HG03439 (cell line): ENCODE results near the gene RXRA.
"Not testable (repeated sequence)": the region's sequence is repeated elsewhere in the genome, so short reads cannot be mapped to it uniquely, and the experiment has no call there.

Experiments
- ATAC-seq: cut with Tn5 transposase; IDR thresholded peaks from one replicate; pipeline ENCODE4 v1.9.1; 2021; ENCODE audit warnings: mild to moderate bottlenecking, moderate library complexity; ENCODE audit not compliant: unreplicated experiment

The RXRA gene

DNA sequence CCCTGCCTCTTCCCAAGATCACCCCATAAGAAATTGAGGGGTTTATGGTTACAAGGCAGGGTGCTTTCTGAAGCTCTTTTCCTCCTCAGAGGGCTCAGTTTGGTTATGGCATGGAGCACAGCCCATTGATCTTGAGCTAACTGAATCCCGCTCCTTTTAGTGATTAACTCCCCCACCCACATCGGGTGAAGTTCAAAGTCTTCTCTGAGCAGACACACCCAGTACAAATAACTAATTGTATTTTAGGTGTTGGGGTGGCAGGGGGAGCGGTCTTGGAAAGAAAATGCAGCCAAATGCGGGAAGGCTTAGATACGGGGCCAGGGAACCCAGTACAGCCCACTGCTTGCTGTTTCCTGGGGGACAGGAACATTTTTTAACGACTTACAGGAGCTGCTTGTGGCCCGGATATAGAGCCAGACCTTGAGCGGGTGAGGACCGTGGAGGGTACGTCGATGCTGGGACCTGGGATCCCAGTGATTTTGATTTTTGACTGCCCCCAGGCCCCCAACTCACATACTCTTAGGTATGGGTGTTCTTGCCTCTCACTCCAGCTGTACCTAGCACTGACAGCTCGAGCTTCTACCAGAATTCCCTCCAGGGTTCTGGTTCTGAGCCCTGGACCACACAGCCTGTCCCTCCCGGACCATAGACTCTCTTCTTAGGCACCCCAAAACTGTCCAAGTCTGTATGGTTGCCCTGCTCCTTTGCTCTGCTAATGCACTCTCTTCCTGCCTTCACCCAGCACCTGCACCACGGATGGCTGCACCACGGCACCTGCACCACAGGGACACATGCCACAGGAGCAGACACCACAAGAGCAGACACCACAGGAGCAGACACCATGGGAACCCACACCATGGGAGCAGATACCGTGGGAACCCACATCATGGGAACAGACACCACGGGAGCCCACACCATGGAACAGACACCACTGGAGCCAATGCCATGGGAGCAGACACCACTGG lies 18.3 kb upstream of the RXRA start:
- no peak for ATAC-seq

DNA sequence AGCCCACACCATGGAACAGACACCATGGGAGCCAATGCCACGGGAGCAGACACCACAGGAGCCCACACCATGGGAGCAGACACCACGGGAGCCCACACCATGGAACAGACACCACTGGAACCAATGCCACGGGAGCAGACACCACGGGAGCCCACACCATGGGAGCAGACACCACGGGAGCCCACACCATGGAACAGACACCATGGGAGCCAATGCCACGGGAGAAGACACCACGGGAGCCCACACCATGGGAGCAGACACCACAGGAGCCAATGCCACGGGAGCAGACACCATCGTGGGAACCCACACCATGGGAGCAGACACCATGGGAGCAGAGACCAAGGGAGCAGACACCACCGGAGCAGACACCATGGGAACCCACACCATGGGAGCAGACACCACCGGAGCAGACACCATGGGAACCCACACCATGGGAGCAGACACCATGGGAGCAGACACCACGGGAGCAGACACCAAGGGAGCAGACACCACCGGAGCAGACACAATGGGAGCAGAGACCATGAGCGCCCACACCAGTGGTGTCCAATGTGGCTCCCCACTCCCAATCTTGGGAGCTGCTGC lies 17.5 kb upstream of the RXRA start:
- ATAC-seq: not testable (repeated sequence)

DNA sequence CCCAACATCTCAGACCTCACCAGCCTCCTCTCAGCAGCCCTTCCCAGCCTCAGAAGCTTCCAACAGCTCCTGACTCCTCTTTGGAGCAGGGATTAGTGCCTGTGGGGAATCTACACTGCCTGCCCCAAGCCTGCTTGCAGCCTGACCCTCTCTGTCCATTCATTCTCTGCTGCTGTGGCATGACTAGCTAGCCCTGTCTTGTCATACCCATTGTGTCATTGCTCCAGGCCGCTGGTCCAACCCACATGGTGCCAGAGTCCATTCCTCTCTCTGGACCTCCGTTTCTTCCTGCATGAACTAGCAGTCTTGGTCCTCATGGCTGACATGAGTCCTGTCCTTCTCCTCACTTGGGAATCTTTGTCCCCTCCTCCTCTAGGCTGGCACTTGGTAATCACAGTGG lies 12.8 kb upstream of the RXRA start:
- ATAC-seq: no peak

DNA sequence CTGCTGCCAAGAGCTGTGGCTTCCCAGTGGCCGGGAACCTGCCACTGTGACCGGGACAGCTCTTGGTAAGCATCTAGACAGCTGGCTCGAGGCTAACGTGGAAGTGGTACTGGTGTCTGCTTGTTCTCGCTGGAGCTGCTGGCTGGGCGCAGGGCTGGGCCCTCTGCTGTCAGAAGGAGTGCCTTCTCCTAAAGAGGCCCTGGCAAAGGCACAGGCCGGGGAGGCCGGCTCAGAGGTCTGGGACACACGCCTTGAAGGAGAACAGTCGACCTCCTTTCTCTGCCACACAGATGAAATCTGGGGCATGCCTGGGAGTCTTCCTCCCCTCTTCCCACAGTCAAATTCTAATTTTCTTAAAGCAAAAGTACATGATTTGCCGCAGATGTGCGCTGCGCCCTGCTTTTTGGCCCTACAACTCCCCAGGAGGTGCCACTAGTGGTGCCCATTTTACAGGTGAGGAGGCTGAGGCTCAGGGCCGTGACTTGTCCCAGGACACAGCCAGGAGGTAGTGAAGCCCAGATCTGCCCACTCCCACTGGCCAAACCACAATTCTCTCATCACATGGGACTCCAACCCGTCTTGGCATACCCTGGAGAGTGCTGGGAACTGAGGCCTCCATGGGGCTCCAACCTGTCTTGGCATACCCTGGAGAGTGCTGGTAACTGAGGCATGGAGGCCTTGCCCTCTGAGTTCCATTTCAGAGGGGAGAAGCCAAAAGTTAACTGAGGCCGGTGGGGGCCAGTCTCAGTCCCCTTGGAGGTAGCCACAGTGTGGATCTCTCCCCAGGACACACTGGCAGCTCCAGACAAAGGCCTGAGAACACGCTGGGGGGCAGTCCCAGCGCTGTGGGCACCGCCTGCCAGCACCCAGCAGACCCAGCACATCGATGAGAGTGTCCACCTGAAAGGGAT lies 12.0 kb upstream of the RXRA start:
- ATAC-seq: no peak

DNA sequence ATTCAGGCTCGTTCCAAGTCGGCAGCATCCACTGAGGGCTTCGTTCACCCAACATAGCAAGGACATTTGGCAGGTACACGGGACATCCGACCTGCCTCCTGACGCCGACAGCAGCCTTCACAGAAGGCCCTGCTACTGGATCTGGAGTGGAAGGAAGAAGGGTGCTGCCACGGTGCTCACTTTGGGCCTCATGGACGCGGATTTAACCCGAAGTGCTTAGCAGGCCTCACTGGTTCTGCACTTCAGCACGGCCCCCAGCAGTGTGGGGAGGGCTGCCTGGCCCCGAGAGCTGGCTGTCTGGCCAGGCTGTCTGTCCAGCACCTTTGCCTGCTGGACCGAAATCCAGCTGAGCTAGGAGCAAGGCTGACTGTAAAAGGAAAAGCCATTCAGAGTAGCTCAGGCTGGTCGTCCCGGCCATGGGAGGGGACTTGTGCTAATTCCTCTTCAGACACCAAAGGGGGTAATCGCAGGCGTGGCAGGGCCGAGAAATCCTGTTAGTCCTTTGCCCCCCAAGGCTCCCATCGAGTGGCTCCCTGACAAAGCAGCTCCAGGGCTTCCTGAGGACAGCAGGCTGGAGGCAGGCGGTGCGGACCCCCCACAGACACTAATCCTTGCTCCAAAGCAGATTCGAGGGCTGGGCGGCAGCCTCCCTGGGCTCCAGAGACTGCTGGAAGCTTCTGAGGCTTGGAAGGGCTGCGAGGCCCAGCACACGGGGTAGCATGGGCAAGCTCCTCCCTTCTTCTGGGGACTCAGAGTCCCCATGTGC lies 11.1 kb upstream of the RXRA start:
- ATAC-seq: no peak

DNA sequence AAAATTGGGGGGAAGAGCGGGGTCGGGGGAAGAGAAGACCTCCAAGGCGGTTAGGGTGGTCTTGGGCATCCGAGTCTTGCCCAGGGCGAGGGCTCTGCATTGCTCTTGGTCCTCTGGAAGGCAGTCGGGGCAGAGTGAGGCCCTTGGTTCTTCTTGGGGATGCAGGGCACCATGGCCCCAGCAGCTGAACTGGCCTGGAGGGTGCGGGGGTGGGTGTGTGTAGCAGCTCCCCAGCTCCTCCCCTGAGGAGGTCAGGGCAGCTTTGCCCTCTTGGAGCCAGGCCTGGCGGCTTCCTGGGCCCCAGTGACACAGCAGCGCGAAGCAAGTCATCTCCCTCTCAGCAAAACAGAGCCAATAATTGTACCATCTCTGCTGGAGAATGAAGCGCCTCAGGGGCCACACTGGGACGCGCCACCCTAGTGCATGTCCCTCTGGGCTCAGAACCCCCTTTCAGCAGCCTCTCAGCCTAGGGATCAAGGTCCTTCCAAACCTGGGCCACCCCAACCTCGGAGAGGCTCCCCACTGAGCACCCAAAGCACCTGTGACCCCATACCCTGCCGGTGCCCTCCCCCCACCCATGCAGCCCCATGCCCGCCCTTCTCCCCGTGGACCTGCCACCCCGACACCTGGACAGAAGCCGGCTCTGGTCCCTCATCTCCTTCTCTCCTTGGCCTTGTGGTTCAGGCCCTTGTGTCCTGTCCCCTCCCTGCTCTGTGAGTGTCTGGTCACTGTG lies 10.4 kb upstream of the RXRA start:
- ATAC-seq: no peak

DNA sequence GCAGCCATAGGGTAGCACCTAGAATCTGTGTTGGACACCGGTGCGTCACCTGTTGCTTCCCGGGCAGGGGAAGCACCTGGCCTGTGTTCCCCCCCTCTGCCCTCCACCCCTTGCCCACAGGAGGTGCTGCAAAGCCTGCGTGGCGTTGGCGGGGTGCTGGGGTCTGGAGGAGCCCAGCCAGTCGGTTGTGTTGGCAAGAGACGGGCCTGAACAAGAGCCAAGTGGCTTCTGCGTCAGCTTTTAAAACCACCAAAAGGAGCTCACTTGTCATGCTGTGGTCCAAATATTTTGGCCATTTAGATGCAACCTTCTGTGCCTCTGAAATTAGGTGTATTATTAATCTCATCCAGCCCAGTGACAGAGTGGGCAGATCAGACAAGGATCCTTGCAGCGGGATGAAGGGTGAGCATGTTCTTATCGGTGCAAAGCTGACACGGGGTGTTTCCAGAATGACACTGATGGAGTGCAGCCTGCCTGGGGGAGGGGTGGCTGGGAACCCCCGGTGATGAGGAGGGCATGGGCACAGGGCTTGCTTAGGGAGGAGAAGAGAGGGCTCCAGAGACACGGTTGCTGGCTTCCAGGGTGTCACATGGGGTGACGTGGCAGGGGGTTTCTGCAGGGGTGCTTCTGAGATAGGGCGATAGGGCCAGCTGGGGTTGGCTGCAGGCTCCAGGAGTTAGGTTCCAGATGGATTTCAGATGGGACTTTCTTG lies 9.7 kb upstream of the RXRA start:
- no peak for ATAC-seq

DNA sequence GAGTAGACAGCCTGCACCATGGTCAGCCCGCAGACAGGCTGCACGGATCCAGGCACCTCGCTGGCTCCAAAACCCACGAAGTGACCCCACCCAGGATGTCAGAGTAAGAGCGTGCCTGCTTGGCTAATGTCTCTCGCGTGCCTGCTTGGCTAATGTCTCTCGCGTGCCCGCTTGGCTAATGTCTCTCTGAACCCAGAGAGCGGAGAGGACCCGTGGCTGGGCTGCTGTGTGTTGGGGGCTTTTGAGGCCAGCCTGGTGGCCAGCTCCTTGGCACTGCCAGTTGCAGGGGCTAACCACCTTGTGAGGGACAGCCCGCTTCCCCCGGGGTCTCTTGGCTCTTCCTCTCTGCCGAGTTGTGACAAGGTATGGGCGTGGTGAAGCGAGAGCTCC lies 8.9 kb upstream of the RXRA start:
- no peak for ATAC-seq

DNA sequence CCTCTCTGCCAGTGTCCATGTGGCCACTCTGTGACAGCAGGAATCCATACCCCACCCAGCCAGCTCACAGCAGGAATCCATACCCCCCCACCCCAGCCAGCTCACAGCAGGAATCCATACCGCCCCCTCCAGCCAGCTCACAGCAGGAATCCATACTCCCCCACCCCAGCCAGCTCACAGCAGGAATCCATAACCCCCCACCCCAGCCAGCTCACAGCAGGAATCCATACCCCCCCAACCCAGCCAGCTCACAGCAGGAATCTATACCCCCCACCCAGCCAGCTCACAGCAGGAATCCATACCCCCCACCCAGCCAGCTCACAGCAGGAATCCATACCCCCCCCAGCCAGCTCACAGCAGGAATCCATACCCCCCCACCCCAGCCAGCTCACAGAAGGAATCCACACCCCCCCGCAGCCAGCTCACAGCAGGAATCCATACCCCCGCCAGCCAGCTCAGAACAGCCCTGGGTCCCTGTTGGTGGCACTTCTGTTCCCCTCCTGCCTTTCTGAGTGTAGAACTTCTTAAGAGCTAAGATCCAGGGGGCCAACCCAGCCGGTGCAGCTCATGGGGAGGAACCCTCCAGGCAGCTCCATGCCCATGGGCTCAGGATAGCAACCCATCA lies 8.4 kb upstream of the RXRA start:
- no peak for ATAC-seq

DNA sequence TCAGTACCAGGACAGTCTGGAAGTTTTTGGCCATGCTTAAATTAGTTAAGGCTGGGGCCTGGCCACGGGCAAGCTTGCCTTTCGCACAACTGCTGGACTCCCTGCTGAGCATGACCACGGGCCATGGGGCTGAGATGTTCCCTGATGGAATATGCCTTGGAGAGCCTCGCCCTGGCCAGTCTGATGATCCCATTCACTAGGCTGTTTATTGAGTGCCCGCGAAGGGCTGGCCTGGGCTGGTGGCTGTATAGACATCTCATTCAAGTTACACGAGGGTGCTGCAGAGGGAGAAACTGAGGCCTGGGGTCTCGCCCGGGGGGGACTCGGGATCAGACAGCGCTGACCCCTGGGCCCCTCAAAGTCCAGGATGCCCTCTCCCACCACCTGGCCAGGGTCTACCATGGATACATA lies 7.8 kb upstream of the RXRA start:
- ATAC-seq: no peak

DNA sequence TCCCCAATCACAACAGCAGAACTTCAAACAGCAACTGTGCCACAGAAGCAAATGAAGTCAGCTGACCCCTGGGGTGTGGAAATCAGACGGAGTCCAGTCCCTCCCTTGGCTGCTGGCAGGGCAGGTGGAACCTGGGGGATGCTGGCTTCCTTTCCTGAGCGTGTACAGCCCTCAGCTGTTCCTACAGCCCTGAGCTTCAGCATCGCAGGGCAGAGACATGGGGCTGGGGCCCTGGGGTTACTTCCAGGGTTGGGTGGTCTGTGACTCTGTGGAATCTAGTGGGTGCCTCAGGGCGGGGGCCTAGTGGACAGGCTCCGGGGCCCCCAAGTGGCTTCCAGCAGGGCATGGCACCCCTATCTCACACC lies 7.3 kb upstream of the RXRA start:
- ATAC-seq: no peak

DNA sequence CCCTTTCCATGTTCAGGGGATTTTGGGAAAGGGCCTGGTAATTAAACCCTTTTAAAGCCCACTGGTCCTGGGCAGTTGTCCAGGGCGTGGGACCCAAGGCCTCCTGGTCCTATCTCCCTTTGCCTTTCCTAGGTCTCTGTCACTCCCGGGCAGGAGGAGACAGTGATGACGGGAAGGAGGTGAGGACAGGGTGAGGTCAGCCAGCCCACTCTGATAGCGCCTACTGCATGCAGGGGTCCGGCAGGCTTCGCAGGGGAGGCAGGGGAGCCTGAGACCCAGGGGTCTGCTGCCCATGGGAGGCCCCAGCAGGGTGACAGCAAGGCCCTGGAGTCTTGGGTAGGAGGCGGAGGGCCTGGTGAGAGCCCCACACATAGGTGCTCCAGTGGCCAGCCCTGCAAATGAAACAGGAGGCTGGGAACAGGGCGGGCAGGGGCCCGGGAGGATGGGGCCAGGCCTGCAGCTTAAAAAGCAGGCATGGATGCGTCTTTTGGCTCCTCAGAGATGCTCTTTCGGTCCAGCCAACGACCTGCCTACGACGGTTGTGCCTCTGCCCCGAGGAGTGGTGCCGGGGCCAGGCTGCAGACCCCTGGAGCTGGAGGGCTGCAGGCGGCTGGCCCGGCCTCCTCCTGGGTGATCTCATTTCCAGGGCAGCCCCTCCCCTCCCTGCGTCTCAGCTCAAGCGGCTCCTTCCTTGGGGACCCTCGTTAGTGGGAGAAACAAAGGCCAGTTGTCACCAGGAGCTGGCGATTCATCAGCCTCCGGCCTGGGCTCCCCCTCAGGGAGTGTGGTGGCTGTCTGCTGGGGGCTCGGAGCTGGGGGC lies 6.7 kb upstream of the RXRA start:
- ATAC-seq: no peak

DNA sequence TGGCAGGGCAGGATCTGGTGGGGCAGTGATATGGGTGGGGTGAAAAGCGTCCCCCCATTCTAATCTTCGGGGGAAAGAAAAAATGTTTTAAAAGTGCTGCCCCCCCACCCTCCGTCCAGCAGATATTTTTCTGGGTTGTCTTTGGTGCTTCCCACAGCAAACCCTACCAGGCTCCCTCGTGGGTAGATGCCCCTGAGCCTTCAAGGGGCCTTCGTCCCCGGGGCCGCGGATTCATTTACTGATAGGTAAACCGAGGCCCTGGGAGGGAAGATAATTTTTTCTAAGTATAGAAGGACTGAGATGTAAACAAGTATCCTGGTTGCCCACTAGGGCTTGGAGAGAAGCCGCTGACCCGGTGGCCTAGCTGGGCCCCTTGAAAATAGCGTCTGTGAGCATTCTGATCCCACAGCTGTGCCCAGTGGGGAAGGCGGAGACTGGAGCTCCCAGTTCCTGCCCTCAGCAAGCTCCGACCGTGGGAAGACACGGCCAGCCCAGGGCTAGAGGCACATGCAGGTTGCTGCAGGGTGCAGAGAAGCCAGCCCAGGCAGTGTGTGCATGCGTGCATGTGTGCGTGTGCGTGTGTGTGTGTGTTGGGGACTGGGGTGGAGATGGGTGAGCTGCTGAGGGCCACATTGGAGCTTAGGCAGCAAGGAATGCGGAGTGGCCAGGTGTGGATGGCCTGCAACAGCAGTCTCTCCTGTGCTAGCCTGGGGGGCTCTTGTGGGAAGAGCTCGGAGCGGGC lies 6.0 kb upstream of the RXRA start:
- ATAC-seq: no peak

DNA sequence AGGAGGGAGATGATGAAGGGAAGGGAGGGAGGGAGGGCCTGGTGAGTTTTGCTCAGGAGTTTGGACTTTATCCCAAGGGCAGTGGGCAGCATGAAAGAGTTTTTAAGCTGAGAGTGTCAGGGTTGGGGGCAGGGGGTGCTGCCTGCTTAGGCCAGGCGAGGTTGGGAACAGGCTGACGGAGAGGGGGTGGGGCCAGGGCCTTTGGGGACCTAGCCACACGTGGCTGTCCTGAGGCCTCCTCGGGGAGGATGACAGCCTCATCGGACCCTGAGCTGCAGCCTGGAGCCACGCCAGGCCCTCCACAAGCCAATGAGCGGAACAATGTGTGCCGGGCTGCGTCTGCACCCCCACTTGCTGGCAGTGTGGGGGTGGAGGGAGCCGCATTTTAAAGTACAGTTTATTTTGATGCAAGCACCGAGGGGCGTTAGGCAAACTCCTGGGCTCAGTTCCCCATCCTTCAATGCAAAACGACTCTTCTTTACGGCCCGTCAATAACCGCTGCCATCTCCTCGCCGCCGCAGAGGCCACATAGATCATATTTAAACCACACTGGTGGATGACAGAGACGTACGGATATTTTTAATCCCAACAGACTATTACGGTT lies 5.3 kb upstream of the RXRA start:
- no peak for ATAC-seq

DNA sequence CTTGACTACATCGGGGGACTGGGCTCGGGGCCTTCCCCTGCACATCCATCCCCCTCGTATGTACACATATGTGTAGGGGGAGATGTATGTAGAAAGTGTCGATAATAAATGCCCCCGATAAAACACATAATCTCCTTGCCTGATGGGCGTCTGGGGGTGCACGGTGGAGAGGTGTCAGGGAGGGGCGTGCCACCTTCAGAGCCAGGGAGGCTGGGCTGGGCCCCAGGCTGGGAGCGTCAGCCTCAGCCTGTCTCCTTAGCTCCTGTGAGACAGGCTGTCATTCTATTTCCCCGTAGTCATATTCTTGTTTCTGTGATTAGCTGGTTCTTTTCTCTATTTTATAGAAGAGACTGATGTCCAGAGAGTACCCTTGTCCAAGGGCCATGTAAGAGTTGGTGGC lies 4.7 kb upstream of the RXRA start:
- no peak for ATAC-seq

DNA sequence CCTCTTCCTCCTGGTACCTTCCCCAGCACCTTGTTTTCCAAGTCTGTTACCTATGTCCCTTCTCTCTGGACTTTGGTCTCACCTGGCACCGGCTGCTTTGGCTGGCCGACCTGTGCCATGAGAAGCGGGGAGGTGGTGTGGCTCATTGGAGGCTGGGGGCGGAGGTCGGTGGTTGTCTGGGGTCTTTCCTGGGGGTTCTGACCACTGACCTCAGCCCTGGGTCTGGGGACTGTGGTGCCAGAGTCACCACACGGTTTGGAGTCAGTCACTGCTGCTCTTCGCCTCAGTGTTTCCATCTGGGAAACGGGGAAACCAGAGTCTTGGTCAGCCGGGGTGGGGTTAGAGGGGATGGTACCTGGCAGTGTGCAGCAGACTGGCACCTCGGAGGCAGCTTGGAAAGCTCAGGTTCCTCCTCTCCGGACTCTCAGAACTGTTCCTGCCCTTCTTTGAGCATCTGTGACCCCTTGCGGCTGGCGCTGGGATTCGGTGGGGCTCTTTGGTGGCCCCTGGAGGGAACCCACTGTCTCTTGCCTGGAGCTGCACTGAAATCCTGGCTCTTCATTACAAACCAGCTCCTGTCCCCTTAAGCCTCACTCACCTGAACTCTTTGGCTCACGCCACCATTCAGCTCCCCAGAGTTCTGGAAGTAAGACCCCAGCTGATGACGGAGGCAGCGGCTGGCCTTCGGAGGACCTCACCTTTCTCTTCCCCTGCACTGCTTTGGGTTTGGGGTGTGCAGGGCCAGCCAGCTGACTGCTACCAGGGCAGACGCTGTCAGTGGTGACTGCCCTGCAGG lies 4.1 kb upstream of the RXRA start:
- ATAC-seq: no peak
